Caco-2 (cell line): ENCODE data around the gene DDX39B. TPM values are rescaled to one million over a fixed set of nuclear protein-coding genes. Genes with fewer than 3 reads are reported as not detected.
A peak's percentile ranks its signal among the peaks of the same experiment; 100 is the strongest.

ENCODE experiments used
- BruUV-seq: library from RNA; stranded (reverse); fragments of 400-500 nt; replicated peaks from 2 replicates; lab custom pipeline; 2021; lab: Mats Ljungman, UMichigan
- CTCF ChIA-PET: fragments of 300-600 bp; sonication (Branson Sonifier 250); formaldehyde crosslinking; loops from one replicate; lab custom pipeline; 2022; ENCODE audit warnings: antibody characterized with exemption; lab: Charles Lee
- POLR2A ChIA-PET: fragments of 300-600 bp; sonication (Branson Sonifier 250); formaldehyde crosslinking; loops from one replicate; lab custom pipeline; 2022; ENCODE audit warnings: antibody characterized with exemption; lab: Charles Lee
- DNase-seq, 2 experiments: peaks; one replicate each; pipeline versions ENCODE4 v3.0.0 to v3.0.0-alpha.2; 2020 to 2022
- H3K27me3 ChIP-seq: replicated peaks from 2 replicates; pipeline ENCODE4 v1.6.0; 2011; ENCODE audit warnings: low read length; ENCODE audit not compliant: control insufficient read depth, insufficient read depth
- H3K36me3 ChIP-seq: 2 replicates; pipeline ENCODE4 v1.5.1; 2011; ENCODE audit warnings: low read length; ENCODE audit not compliant: control insufficient read depth, insufficient read depth
- H3K4me1 ChIP-seq: fragments of 250-450 bp; sonication (Bioruptor Pico); 2 replicates; pipeline ENCODE4 v1.5.1; 2020; ENCODE audit warnings: mild to moderate bottlenecking
- H3K4me3 ChIP-seq: 2 replicates; pipeline ENCODE4 v1.5.1; 2011; ENCODE audit warnings: low read depth, mild to moderate bottlenecking, control low read depth, low read length
- H3K9me3 ChIP-seq: fragments of 250-450 bp; sonication (Bioruptor Pico); 2 replicates; pipeline ENCODE4 v1.5.1; 2020; ENCODE audit warnings: mild to moderate bottlenecking, moderate library complexity
- H3K27ac Mint-ChIP-seq: one replicate; pipeline ENCODE4 v1.8.0; 2022; ENCODE audit warnings: mixed read lengths; ENCODE audit not compliant: unreplicated experiment
- H3K27me3 Mint-ChIP-seq: one replicate; pipeline ENCODE4 v1.8.0; 2022; ENCODE audit warnings: mixed read lengths; ENCODE audit not compliant: insufficient read depth, unreplicated experiment
- H3K36me3 Mint-ChIP-seq: one replicate; pipeline ENCODE4 v1.8.0; 2022; ENCODE audit warnings: mild to moderate bottlenecking, mixed read lengths; ENCODE audit not compliant: insufficient read depth, unreplicated experiment
- H3K4me1 Mint-ChIP-seq: one replicate; pipeline ENCODE4 v1.8.0; 2022; ENCODE audit warnings: low read depth, mixed read lengths; ENCODE audit not compliant: unreplicated experiment
- H3K4me3 Mint-ChIP-seq: one replicate; pipeline ENCODE4 v1.8.0; 2022; ENCODE audit warnings: mild to moderate bottlenecking, moderate library complexity, mixed read lengths; ENCODE audit not compliant: unreplicated experiment
- H3K9me3 Mint-ChIP-seq: one replicate; pipeline ENCODE4 v1.8.0; 2022; ENCODE audit warnings: mixed read lengths; ENCODE audit not compliant: unreplicated experiment
- CTCF ChIP-seq, 2 experiments: fragments of 200-600 bp in 1 of 2; IDR thresholded peaks; 1 replicate in 1 of 2; 2 replicates in 1 of 2; pipeline versions ENCODE4 v1.5.1 to v1.8.0; 2011 to 2022; ENCODE audit warnings: antibody characterized with exemption in 1 of 2, control low read depth in 1 of 2, inconsistent platforms in 1 of 2, low read depth in 1 of 2, low read length in 1 of 2, mild to moderate bottlenecking in 1 of 2, moderate library complexity in 1 of 2; ENCODE audit not compliant: insufficient read depth in 1 of 2, severe bottlenecking in 1 of 2, unreplicated experiment in 1 of 2
- intact Hi-C: fragments of 100-400 bp; cut with micrococcal nuclease; formaldehyde crosslinking; loops from one replicate; pipeline ENCODE4 v1.10.0; 2022; ENCODE audit not compliant: unreplicated experiment
- total RNA-seq: library from RNA; stranded (reverse); gene quantifications from 2 replicates; pipeline ENCODE4 v1.2.3, GENCODE V29; 2022

DDX39B gene
- total RNA-seq, 1 experiment from 2014 or later = 416 TPM

GRCh38 chr6:31580807-31581433 is 39.1 kb upstream of the DDX39B start:
- H3K27me3 ChIP-seq = no peaks in the 10 kb centered on the region
- no TSS peak for BruUV-seq
- H3K4me3 Mint-ChIP-seq = peak overlapping the region; percentile 97
- peak; percentile 82 to 92 for DNase-seq
- H3K9me3 ChIP-seq = no peaks in the 10 kb centered on the region
- H3K27ac Mint-ChIP-seq = peak overlapping the region; percentile 83
- no peaks in the 10 kb centered on the region for H3K36me3 ChIP-seq
- H3K4me1 Mint-ChIP-seq = peaks cover 18% of the 10 kb centered on the region
- ChIA-PET CTCF (interaction anchor here (0.6 to 7.2 kb wide), 6 partner anchors 12 to 494 kb away, joined by 3 to 80 read pairs (median 4); partner anchors contain the start of gene NCR3), POLR2A (interaction anchor here (0.9 to 1.4 kb wide), 2 partner anchors 39 to 55 kb away, joined by 3 to 6 read pairs; partner anchors contain the start of gene DDX39B)
- no peaks in the 10 kb centered on the region for H3K9me3 Mint-ChIP-seq
- peak; percentile 90 to 93 for TF ChIP-seq CTCF (IDR thresholded peaks at IDR 0.05; ENCODE audit: insufficient read depth in 1 of 2, low read depth in 1 of 2, low read length in 1 of 2, severe bottlenecking in 1 of 2, unreplicated experiment in 1 of 2)
- peak overlapping the region; percentile 80 for H3K4me3 ChIP-seq
- H3K27me3 Mint-ChIP-seq = no peaks in the 10 kb centered on the region
- H3K36me3 Mint-ChIP-seq = peaks cover 5% of the 10 kb centered on the region
- peaks cover 3% of the 10 kb centered on the region; the same call in 1 of the 2 replicates for H3K4me1 ChIP-seq
- intact Hi-C loops = loop anchor here (1.0 kb wide), 1 partner anchor 17 kb away; no protein-coding TSS in a partner anchor

DNA sequence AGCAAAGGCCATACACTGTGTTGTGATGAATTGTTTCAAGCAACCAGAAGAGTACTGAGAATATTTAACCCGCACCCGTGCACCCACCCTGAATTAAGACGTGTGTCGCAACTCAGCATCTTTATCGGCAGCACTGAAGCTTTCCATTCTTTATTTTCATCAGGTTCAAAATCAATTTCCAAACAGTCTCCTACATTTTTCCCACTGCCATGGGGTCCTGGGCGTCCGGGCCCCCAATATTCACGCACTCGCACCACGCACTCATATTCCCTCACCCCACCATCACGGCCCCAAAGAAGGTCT is 38.6 kb upstream of the DDX39B start:
- intact Hi-C loops = no loop called here
- H3K9me3 ChIP-seq = no peaks in the 10 kb centered on the region
- H3K27me3 Mint-ChIP-seq = no peaks in the 10 kb centered on the region
- no peaks in the 10 kb centered on the region for H3K36me3 ChIP-seq
- H3K36me3 Mint-ChIP-seq = peaks cover 5% of the 10 kb centered on the region
- H3K4me1 Mint-ChIP-seq = peaks cover 18% of the 10 kb centered on the region
- no peak for DNase-seq
- BruUV-seq = no TSS peak
- no peak overlapping the region for H3K27ac Mint-ChIP-seq
- H3K9me3 Mint-ChIP-seq = no peaks in the 10 kb centered on the region
- no peak for TF ChIP-seq CTCF (IDR thresholded peaks at IDR 0.05; ENCODE audit: insufficient read depth in 1 of 2, low read depth in 1 of 2, low read length in 1 of 2, severe bottlenecking in 1 of 2, unreplicated experiment in 1 of 2)
- peak overlapping the region; percentile 80 for H3K4me3 ChIP-seq
- peak overlapping the region; percentile 97 for H3K4me3 Mint-ChIP-seq
- peaks cover 3% of the 10 kb centered on the region; the same call in 1 of the 2 replicates for H3K4me1 ChIP-seq
- no peaks in the 10 kb centered on the region for H3K27me3 ChIP-seq
- POLR2A ChIA-PET = interaction anchor here (1.4 kb wide), 1 partner anchor 39 kb away, joined by 6 read pairs; the partner anchor contains the start of gene DDX39B
- CTCF ChIA-PET = interaction anchor here (0.6 to 7.2 kb wide), 4 partner anchors 13 to 189 kb away, joined by 3 to 80 read pairs (median 4); partner anchors contain the start of gene NCR3

DNA sequence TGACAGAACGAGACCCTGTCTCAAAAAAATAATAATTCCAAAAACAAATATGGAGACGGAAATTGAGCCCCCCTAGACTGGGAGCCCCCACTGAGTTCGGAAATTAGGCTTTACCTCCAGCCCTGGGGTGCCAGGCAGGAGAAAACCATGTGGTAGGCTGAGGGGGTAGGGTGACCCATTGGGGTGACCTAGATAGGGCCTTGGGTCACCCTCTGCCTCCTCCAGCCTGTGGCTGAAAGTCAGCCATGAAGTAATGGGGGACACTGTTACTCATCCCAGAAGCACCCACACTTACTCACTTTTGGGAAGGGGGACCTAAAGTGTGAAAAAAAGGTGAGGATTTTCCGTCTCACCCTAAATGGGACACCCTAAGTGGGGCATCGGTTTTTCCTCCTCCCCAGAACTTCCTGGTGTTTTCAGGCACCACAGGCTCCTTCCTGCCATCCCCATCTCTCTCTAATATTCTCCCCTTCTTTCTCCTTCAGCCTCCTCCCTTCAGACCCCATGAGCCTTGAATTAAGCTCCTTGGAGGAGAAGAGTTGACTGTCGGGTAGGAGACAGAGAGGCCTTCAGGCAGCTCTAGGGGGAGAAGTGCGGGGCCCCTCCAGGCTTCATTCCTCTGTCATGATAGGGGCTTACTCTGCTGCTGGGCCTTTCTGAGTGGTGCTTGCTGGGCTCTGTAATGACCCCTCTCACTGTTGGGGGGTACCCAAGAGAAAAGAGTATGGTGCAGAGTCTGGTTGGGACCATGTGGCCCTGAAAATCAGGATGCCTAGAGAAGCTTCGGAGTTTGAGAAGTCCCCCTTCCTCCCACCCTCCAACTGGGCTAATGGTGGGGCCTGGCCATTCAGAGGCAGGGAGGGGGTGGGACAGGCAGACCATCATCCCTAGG is 38.0 kb upstream of the DDX39B start:
- Mint-ChIP-seq H3K27ac (no peak overlapping the region), H3K9me3 (no peaks in the 10 kb centered on the region), H3K27me3 (no peaks in the 10 kb centered on the region), H3K36me3 (peaks cover 5% of the 10 kb centered on the region), H3K4me1 (peaks cover 18% of the 10 kb centered on the region), H3K4me3 (peak overlapping the region; percentile 97)
- no peak for TF ChIP-seq CTCF (IDR thresholded peaks at IDR 0.05; ENCODE audit: insufficient read depth in 1 of 2, low read depth in 1 of 2, low read length in 1 of 2, severe bottlenecking in 1 of 2, unreplicated experiment in 1 of 2)
- no peaks in the 10 kb centered on the region for H3K27me3 ChIP-seq
- H3K9me3 ChIP-seq = no peaks in the 10 kb centered on the region
- H3K4me3 ChIP-seq = no peak overlapping the region
- H3K4me1 ChIP-seq = peaks cover 3% of the 10 kb centered on the region; the same call in 1 of the 2 replicates
- BruUV-seq = no TSS peak
- CTCF ChIA-PET = interaction anchor here (0.6 to 7.2 kb wide), 5 partner anchors 13 to 190 kb away, joined by 3 to 80 read pairs (median 5); partner anchors contain the start of genes NCR3 and NFKBIL1
- POLR2A ChIA-PET = interaction anchor here (1.4 kb wide), 1 partner anchor 38 kb away, joined by 6 read pairs; the partner anchor contains the start of gene DDX39B
- no peak for DNase-seq
- intact Hi-C loops = no loop called here
- H3K36me3 ChIP-seq = no peaks in the 10 kb centered on the region
